ENCODE measurements around the gene HSP90AB1. TPM values are rescaled to one million over a fixed set of nuclear protein-coding genes. Genes with fewer than 3 reads are reported as not detected.

HSP90AB1 gene
- total and polyA plus RNA-seq, 8 donors: 168 to 549 (median 359) TPM

DNA sequence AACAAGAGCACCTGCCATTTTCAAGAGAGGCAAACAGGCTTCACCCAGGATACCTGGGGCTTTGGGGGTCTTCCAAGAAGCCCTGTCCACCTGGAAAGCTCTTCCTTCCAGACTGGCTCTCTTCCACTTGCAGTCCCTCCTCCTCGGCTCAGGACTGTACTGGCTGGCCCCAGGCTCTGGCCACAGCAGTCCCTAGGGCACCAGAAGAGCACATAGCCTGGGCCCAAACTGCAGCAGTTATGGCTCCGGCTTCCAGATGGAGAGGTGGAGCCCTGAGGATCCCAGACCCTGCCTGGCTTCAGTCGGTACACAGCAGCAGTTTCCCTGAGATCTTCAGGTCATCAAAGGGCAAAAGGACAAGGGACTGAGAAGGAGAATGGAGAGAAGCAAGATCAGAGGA is 12.0 kb downstream of the HSP90AB1 start:
- Histone ChIP-seq H3K36me3 (peaks cover 32 to 59% (median 43%) of the 10 kb centered on the region in 4 donors), H3K4me1 (peaks cover 44 to 65% (median 59%) of the 10 kb centered on the region in 4 donors), H3K4me3 (no peak overlapping the region), H3K9me3 (no peaks in the 10 kb centered on the region), H3K27me3 (no peaks in the 10 kb centered on the region), H3K27ac (no peak overlapping the region)
- TF ChIP-seq EP300 (IDR thresholded peaks at IDR 0.05) (no peak), POLR2AphosphoS5 (IDR thresholded peaks at IDR 0.05) (no peak), POLR2A (IDR thresholded peaks at IDR 0.05) (no peak)
- TF ChIP-seq, protein P1, sequence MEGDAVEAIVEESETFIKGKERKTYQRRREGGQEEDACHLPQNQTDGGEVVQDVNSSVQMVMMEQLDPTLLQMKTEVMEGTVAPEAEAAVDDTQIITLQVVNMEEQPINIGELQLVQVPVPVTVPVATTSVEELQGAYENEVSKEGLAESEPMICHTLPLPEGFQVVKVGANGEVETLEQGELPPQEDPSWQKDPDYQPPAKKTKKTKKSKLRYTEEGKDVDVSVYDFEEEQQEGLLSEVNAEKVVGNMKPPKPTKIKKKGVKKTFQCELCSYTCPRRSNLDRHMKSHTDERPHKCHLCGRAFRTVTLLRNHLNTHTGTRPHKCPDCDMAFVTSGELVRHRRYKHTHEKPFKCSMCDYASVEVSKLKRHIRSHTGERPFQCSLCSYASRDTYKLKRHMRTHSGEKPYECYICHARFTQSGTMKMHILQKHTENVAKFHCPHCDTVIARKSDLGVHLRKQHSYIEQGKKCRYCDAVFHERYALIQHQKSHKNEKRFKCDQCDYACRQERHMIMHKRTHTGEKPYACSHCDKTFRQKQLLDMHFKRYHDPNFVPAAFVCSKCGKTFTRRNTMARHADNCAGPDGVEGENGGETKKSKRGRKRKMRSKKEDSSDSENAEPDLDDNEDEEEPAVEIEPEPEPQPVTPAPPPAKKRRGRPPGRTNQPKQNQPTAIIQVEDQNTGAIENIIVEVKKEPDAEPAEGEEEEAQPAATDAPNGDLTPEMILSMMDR (IDR thresholded peaks at IDR 0.05): no peak
- DNase-seq: no peak
- 87 to 92% (median 90%) methylated on average over 3 of the region's 3 CpGs for WGBS, 5 donors
- intact Hi-C loops (cut with DNase I; ENCODE audit: low total_unique reads): no loop called here

GRCh38 chr6:44260011-44260410 is 13.1 kb downstream of the HSP90AB1 start:
- Histone ChIP-seq H3K27ac (no peak overlapping the region), H3K4me3 (no peak overlapping the region), H3K4me1 (peaks cover 48 to 65% (median 62%) of the 10 kb centered on the region in 4 donors), H3K36me3 (peaks cover 21 to 48% (median 33%) of the 10 kb centered on the region in 4 donors), H3K27me3 (no peaks in the 10 kb centered on the region), H3K9me3 (no peaks in the 10 kb centered on the region)
- DNase-seq: no peak
- TF ChIP-seq POLR2A (IDR thresholded peaks at IDR 0.05): no peak
- TF ChIP-seq EP300 (IDR thresholded peaks at IDR 0.05): no peak
- TF ChIP-seq, protein P1 (IDR thresholded peaks at IDR 0.05): no peak
- no peak for TF ChIP-seq POLR2AphosphoS5 (IDR thresholded peaks at IDR 0.05)
- WGBS, 5 donors: 95 to 100% (median 98%) methylated on average over 2 to 8 of the region's 8 CpGs
- intact Hi-C loops (cut with DNase I; ENCODE audit: low total_unique reads): no loop called here

GRCh38 chr6:44260451-44261297 is 13.8 kb downstream of the HSP90AB1 start:
- WGBS, 5 donors: 93 to 95% (median 94%) methylated on average over 6 of the region's 6 CpGs
- intact Hi-C loops (cut with DNase I; ENCODE audit: low total_unique reads): no loop called here
- H3K9me3 ChIP-seq: no peaks in the 10 kb centered on the region
- TF ChIP-seq POLR2AphosphoS5 (IDR thresholded peaks at IDR 0.05) (no peak), EP300 (IDR thresholded peaks at IDR 0.05) (no peak), POLR2A (IDR thresholded peaks at IDR 0.05) (no peak)
- TF ChIP-seq, protein P1 (IDR thresholded peaks at IDR 0.05): no peak
- DNase-seq: no peak
- H3K4me1 ChIP-seq: peaks cover 49 to 59% (median 57%) of the 10 kb centered on the region in 4 donors
- no peak overlapping the region for H3K27ac ChIP-seq
- H3K27me3 ChIP-seq: no peaks in the 10 kb centered on the region
- peaks cover 17 to 41% (median 26%) of the 10 kb centered on the region in 4 donors for H3K36me3 ChIP-seq
- no peak overlapping the region for H3K4me3 ChIP-seq

GRCh38 chr6:44261581-44261980 is 14.7 kb downstream of the HSP90AB1 start:
- TF ChIP-seq POLR2A (IDR thresholded peaks at IDR 0.05): no peak
- no peak for TF ChIP-seq POLR2AphosphoS5 (IDR thresholded peaks at IDR 0.05)
- no peak for TF ChIP-seq EP300 (IDR thresholded peaks at IDR 0.05)
- TF ChIP-seq, protein P1 (IDR thresholded peaks at IDR 0.05): no peak
- Histone ChIP-seq H3K9me3 (no peaks in the 10 kb centered on the region), H3K27me3 (no peaks in the 10 kb centered on the region), H3K27ac (no peak overlapping the region), H3K4me1 (peaks cover 43 to 52% (median 48%) of the 10 kb centered on the region in 4 donors), H3K36me3 (peaks cover 17 to 39% (median 26%) of the 10 kb centered on the region in 4 donors), H3K4me3 (no peak overlapping the region)
- 93 to 98% (median 97%) methylated on average over 8 of the region's 8 CpGs; no CpG with 5 or more reads in 1 of the 5 donors for WGBS, 5 donors
- no peak for DNase-seq
- intact Hi-C loops (cut with DNase I; ENCODE audit: low total_unique reads): no loop called here

Measured in stomach (tissue), 9 donors.